ENCODE measurements around the gene PPP1R3C.
A peak's percentile ranks its signal among the peaks of the same experiment; 100 is the strongest.

DNA sequence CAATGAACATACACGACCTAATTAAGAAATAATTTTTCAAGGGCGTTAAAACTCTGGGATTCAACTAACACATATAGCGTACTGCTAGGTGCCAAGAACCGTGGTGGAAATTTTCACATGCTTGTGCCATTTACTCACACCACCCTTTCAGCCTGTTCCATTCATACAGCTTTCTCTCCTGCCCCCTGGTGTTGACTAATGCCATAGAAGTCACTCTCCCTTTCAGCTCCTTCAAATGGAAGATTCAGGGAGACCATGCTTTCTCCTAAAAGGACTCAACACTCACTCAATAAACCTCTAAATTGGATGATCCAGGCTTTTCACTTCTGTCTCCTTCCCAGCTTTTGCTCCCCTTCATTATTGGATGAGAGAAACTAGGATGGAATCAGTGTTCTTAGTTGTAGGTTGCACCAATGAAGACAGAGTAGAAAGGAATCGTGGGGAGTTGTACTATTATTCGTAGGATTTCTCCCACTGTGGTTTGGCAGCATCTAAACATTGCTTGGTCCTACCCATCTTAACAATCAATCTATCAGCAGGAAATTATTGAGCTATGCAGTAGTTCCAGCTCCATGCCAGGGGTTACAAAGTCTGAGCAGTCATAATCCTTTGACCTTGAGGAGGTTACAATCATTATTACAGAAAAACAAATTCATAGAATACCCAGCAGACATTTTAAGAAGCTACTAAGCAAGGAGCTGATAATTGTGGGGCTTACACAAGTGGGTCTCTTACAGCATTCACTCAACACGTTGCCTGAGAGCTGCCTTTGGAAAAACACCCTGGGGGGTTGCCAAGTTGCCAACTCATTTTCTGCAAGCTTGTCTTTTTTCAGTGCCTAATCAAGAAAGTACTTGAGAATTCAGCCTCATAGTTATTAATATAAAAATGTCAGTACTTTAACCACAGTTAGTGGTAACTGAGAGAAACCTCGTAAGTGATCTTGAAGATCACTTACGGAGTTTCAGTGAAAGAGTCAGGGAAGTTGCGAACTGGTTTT, 2.8 kb upstream of the PPP1R3C start:
- TF ChIP-seq, protein P1, sequence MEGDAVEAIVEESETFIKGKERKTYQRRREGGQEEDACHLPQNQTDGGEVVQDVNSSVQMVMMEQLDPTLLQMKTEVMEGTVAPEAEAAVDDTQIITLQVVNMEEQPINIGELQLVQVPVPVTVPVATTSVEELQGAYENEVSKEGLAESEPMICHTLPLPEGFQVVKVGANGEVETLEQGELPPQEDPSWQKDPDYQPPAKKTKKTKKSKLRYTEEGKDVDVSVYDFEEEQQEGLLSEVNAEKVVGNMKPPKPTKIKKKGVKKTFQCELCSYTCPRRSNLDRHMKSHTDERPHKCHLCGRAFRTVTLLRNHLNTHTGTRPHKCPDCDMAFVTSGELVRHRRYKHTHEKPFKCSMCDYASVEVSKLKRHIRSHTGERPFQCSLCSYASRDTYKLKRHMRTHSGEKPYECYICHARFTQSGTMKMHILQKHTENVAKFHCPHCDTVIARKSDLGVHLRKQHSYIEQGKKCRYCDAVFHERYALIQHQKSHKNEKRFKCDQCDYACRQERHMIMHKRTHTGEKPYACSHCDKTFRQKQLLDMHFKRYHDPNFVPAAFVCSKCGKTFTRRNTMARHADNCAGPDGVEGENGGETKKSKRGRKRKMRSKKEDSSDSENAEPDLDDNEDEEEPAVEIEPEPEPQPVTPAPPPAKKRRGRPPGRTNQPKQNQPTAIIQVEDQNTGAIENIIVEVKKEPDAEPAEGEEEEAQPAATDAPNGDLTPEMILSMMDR (IDR thresholded peaks at IDR 0.05): peak; percentile 40 to 85 (median 79)
- no peak for TF ChIP-seq EP300 (IDR thresholded peaks at IDR 0.05)
- no peak for TF ChIP-seq POLR2A (IDR thresholded peaks at IDR 0.05)
